Measurements from ENCODE around the gene DBH. TPM values are rescaled to one million over a fixed set of nuclear protein-coding genes. Genes with fewer than 3 reads are reported as not detected.

DBH gene
- total and polyA plus RNA-seq, 2 donors (not counting 3 experiments of a cell fraction or from before 2014, with no cell fraction given) = not detected

GRCh38 chr9:133680976-133681657 lies 45.0 kb downstream of the DBH start:
- peaks cover 0 to 4% of the 10 kb centered on the region in 2 experiments for H3K27me3 ChIP-seq (ENCODE audit: control insufficient read depth in 2 of 2, insufficient read depth in 2 of 2, low read length in 2 of 2)
- no peak overlapping the region for H2AFZ ChIP-seq (ENCODE audit: low read depth, low read length)
- dilution Hi-C loops (cut with MboI; ENCODE audit: extremely low pct_ligation_motif_present, low sequenced_read_pairs) (no loop called here), intact Hi-C loops (cut with micrococcal nuclease) (no loop called here)
- CTCF ChIA-PET = no interaction called here
- H3K27ac ChIP-seq (ENCODE audit: insufficient read depth, low read depth, low read length) = no peak overlapping the region
- TF ChIP-seq, protein P1, sequence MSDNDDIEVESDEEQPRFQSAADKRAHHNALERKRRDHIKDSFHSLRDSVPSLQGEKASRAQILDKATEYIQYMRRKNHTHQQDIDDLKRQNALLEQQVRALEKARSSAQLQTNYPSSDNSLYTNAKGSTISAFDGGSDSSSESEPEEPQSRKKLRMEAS (IDR thresholded peaks at IDR 0.05; ENCODE audit: insufficient read depth, insufficient read length) = no peak
- TF ChIP-seq MYC (IDR thresholded peaks at IDR 0.05; ENCODE audit: low read depth, low read length) (no peak), POLR2AphosphoS5 (IDR thresholded peaks at IDR 0.05; ENCODE audit: insufficient read depth, low read depth, low read length) (no peak), JUN (IDR thresholded peaks at IDR 0.05; ENCODE audit: borderline replicate concordance, insufficient read depth, insufficient read length, low read depth) (no peak), GATA2 (IDR thresholded peaks at IDR 0.05; ENCODE audit: insufficient read depth, insufficient read length, low read depth, low read length) (no peak), EZH2 (IDR thresholded peaks at IDR 0.05; ENCODE audit: borderline replicate concordance, low read depth, low read length, severe bottlenecking) (no peak)
- H3K9ac ChIP-seq (replicated peaks; ENCODE audit: extremely low read depth, insufficient read depth, low read length) = no peak overlapping the region
- no peaks in the 10 kb centered on the region for H3K9me1 ChIP-seq (replicated peaks; ENCODE audit: control insufficient read depth, extremely low read depth, insufficient read depth, low read length)
- no peak overlapping the region for H3K4me3 ChIP-seq (replicated peaks in 1 of 3; ENCODE audit: insufficient read depth in 1 of 3, low read depth in 1 of 3, low read length in 3 of 3)
- no peak overlapping the region for H3K4me2 ChIP-seq (ENCODE audit: insufficient read depth, low read length)
- H3K9me3 ChIP-seq (replicated peaks; ENCODE audit: control insufficient read depth, insufficient read depth, low read length) = no peaks in the 10 kb centered on the region
- H3K79me2 ChIP-seq (ENCODE audit: control insufficient read depth, insufficient read depth, low read length) = no peaks in the 10 kb centered on the region
- DNase-seq (ENCODE audit: low read depth, low spot score) = no peak
- no peaks in the 10 kb centered on the region for H4K20me1 ChIP-seq (replicated peaks; ENCODE audit: control insufficient read depth, extremely low read depth, insufficient read depth, low read length)
- peaks cover 6% of the 10 kb centered on the region for H3K4me1 ChIP-seq (ENCODE audit: control insufficient read depth, extremely low read depth, insufficient read depth, low read length)
- no peaks in the 10 kb centered on the region for H3K36me3 ChIP-seq (ENCODE audit: control insufficient read depth in 2 of 2, extremely low read depth in 1 of 2, insufficient read depth in 2 of 2, low read length in 2 of 2)
- FAIRE-seq = no peak
- POLR2A ChIA-PET = no interaction called here
- no TSS peak for BruUV-seq (replicated peaks)

- DNase-seq (ENCODE audit: low read depth, low spot score) (no peak), FAIRE-seq (no peak)
- no peak overlapping the region for H3K27ac ChIP-seq (ENCODE audit: insufficient read depth, low read depth, low read length)
- H3K4me3 ChIP-seq (replicated peaks in 1 of 3; ENCODE audit: insufficient read depth in 1 of 3, low read depth in 1 of 3, low read length in 3 of 3) = no peak overlapping the region
- no peaks in the 10 kb centered on the region for H3K36me3 ChIP-seq (ENCODE audit: control insufficient read depth in 2 of 2, extremely low read depth in 1 of 2, insufficient read depth in 2 of 2, low read length in 2 of 2)
- TF ChIP-seq POLR2A (IDR thresholded peaks at IDR 0.05; ENCODE audit: low read depth, low read length) (no peak), POLR2AphosphoS5 (IDR thresholded peaks at IDR 0.05; ENCODE audit: insufficient read depth, low read depth, low read length) (no peak)
- intact Hi-C loops (cut with micrococcal nuclease) (no loop called here), dilution Hi-C loops (cut with MboI; ENCODE audit: extremely low pct_ligation_motif_present, low sequenced_read_pairs) (no loop called here)
- H3K4me1 ChIP-seq (ENCODE audit: control insufficient read depth, extremely low read depth, insufficient read depth, low read length) = peaks cover 6% of the 10 kb centered on the region
- CTCF ChIA-PET = no interaction called here
- H3K9me3 ChIP-seq (replicated peaks; ENCODE audit: control insufficient read depth, insufficient read depth, low read length) = no peaks in the 10 kb centered on the region
- H2AFZ ChIP-seq (ENCODE audit: low read depth, low read length) = no peak overlapping the region
- H3K79me2 ChIP-seq (ENCODE audit: control insufficient read depth, insufficient read depth, low read length) = no peaks in the 10 kb centered on the region
- no peaks in the 10 kb centered on the region for H3K27me3 ChIP-seq (ENCODE audit: control insufficient read depth in 2 of 2, insufficient read depth in 2 of 2, low read length in 2 of 2)
- H3K9ac ChIP-seq (replicated peaks; ENCODE audit: extremely low read depth, insufficient read depth, low read length) = no peak overlapping the region
- POLR2A ChIA-PET = no interaction called here
- no peaks in the 10 kb centered on the region for H4K20me1 ChIP-seq (replicated peaks; ENCODE audit: control insufficient read depth, extremely low read depth, insufficient read depth, low read length)
- H3K9me1 ChIP-seq (replicated peaks; ENCODE audit: control insufficient read depth, extremely low read depth, insufficient read depth, low read length) = no peaks in the 10 kb centered on the region
- H3K4me2 ChIP-seq (ENCODE audit: insufficient read depth, low read length) = no peak overlapping the region
- BruUV-seq (replicated peaks) = no TSS peak
Observed at GRCh38 chr9:133681658-133682306, 45.6 kb downstream of the DBH start.

Measured in endothelial cell of umbilical vein (primary cell).